GM19395 (cell line): Measurements from ENCODE around the gene SDHAF2.
"Not testable (repeated sequence)": the region's sequence is repeated elsewhere in the genome, so short reads cannot be mapped to it uniquely, and the experiment has no call there.

Experiments used
- ATAC-seq: cut with Tn5 transposase; IDR thresholded peaks from one replicate; pipeline ENCODE4 v1.9.1; 2021; ENCODE audit warnings: mild to moderate bottlenecking, moderate library complexity; ENCODE audit not compliant: unreplicated experiment

Gene SDHAF2

GRCh38 chr11:61429691-61430582 lies at the start of gene SDHAF2, which contains the start of gene CPSF7:
Gene SDHAF2, plus strand, starts transcription at chr11:61430124. Its CDS starts 23 bp downstream, at chr11:61430147.
Gene CPSF7, minus strand, starts transcription at chr11:61429975. Its CDS starts 740 bp downstream, at chr11:61429235.
- peak; percentile 85 for ATAC-seq

- ATAC-seq, result no peak
These were observed 49.0 kb upstream of the SDHAF2 start for GRCh38 chr11:61380884-61381283.

GRCh38 chr11:61383859-61384258 lies 46.1 kb upstream of the SDHAF2 start:
- ATAC-seq, result not testable (repeated sequence)

- ATAC-seq, result no peak
These were observed 45.4 kb upstream of the SDHAF2 start for GRCh38 chr11:61384271-61385242.

- ATAC-seq, result no peak
These were observed 39.8 kb upstream of the SDHAF2 start for GRCh38 chr11:61390161-61390560.

- peak; percentile 38 for ATAC-seq
These were observed 36.8 kb upstream of the SDHAF2 start for GRCh38 chr11:61392981-61393595.

GRCh38 chr11:61401173-61401572 lies 28.8 kb upstream of the SDHAF2 start:
- no peak for ATAC-seq

GRCh38 chr11:61401573-61401972 lies 28.4 kb upstream of the SDHAF2 start:
- ATAC-seq, result no peak

- ATAC-seq, result no peak
These were observed 26.3 kb upstream of the SDHAF2 start for GRCh38 chr11:61403658-61404057.

- ATAC-seq, result no peak
These were observed 25.8 kb upstream of the SDHAF2 start for GRCh38 chr11:61404103-61404502.

GRCh38 chr11:61404641-61405040 lies 25.3 kb upstream of the SDHAF2 start:
- ATAC-seq, result no peak

- ATAC-seq, result no peak
These were observed 23.9 kb upstream of the SDHAF2 start for GRCh38 chr11:61406067-61406466.

GRCh38 chr11:61406991-61407728 lies 22.8 kb upstream of the SDHAF2 start:
- no peak for ATAC-seq

- no peak for ATAC-seq
These were observed 18.3 kb upstream of the SDHAF2 start for GRCh38 chr11:61411589-61411988.

GRCh38 chr11:61413496-61413895 lies 16.4 kb upstream of the SDHAF2 start:
- ATAC-seq, result no peak

GRCh38 chr11:61414547-61414946 lies 15.4 kb upstream of the SDHAF2 start:
- ATAC-seq, result no peak

- ATAC-seq, result no peak
These were observed 14.5 kb upstream of the SDHAF2 start for GRCh38 chr11:61415381-61415780.

GRCh38 chr11:61416941-61417340 lies 13.0 kb upstream of the SDHAF2 start:
- ATAC-seq, result no peak

GRCh38 chr11:61417670-61418069 lies 12.3 kb upstream of the SDHAF2 start:
- ATAC-seq, result no peak

GRCh38 chr11:61418136-61418535 lies 11.8 kb upstream of the SDHAF2 start:
- ATAC-seq, result no peak
